ENCODE results near the gene PHEX.

The PHEX gene

GRCh38 chrX:22032084-22032483 lies at the start of gene PHEX:
Gene PHEX (plus strand): TSS chrX:22032325. CDS start chrX:22033006, 681 bp downstream.
- ATAC-seq = no peak

GRCh38 chrX:21985332-21985777 lies 46.8 kb upstream of the PHEX start:
- ATAC-seq = peak; percentile 78 to 88

DNA sequence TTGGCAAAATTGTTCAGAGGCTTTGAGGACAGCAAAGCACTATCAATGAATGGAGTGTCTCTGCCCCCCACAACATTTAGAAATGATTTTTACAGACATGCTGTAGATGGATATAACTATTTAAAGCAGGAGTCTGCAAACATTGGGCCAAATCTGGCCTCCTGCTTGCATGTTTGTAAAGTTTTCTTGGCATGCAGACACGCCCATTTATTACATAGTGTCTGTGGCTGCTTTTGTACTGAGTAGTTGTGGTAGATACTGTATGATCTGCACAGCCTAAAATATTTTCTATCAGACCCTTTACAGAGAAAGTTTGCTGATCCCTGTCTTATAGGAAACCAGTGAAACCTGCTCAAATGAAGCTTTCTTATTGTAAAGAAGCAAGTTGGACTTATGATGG lies 45.5 kb upstream of the PHEX start:
- ATAC-seq = no peak

GRCh38 chrX:21989384-21989783 lies 42.7 kb upstream of the PHEX start:
- ATAC-seq = peak in 1 of 2 donors; percentile 24

- no peak for ATAC-seq
These were observed 41.3 kb upstream of the PHEX start for GRCh38 chrX:21990832-21991231.

DNA sequence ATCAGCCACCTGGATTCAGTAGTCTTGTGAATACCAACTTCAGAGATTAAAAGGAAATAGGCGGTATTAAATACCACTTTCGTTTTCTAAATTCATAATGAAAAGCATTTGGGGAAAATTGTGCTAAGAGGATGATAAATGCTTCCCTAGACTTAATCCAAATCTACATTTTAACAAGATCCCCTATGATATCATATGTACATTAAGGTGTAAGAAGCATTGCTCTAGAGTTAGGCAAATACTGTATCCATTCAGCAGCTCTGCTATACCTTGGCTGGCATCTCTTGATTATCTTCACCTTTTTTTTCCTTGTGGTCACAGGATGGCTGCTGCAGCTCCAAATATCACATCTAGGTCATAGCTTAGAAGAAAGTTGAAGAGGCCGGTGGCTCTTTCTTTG lies 40.6 kb upstream of the PHEX start:
- no peak for ATAC-seq

DNA sequence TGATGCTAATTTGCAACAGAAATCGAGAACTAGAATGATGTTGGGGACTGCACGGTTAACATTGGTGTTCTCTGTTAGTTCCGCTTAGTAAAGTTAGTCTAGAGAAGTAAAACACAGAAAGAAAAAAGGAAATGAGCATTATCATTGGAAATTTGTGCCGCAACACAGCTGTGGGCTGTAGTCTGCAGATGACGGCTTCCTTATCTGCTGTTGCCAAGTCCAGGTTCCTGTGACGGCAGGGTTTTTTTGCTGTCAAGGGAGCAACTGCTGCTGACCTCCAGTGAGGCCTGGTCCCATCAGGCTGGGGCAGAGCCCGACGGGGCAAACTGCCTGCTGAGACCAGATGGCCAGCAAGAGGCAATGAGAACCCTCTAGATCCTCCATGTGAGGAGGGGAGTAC lies 38.9 kb upstream of the PHEX start:
- no peak for ATAC-seq

- ATAC-seq = peak in 1 of 2 donors; percentile 17
These were observed 35.2 kb upstream of the PHEX start for GRCh38 chrX:21996872-21997455.

DNA sequence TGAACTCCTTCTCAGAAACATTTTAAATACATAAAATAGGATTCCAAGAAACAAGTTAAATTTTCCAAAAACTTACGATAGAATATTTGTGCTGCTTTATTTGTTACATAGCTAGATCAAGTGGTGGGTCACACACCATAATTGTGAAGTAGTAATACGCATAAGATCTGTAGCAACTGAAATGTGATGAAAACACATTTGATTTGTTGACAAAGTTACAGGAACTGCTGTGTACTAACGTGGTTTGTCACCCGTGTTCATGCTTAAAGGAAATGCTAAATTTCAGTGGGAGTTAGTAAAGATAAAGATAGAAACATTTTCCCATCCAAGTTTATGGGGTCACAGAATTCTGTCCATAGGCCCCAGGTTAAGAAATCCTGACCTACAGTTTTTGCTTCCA lies 34.1 kb upstream of the PHEX start:
- ATAC-seq = no peak

GRCh38 chrX:22004866-22005265 lies 27.3 kb upstream of the PHEX start:
- no peak for ATAC-seq

- ATAC-seq = no peak
These were observed 20.1 kb upstream of the PHEX start for GRCh38 chrX:22012051-22012450.

- ATAC-seq = no peak
These were observed 19.2 kb upstream of the PHEX start for GRCh38 chrX:22012931-22013330.

DNA sequence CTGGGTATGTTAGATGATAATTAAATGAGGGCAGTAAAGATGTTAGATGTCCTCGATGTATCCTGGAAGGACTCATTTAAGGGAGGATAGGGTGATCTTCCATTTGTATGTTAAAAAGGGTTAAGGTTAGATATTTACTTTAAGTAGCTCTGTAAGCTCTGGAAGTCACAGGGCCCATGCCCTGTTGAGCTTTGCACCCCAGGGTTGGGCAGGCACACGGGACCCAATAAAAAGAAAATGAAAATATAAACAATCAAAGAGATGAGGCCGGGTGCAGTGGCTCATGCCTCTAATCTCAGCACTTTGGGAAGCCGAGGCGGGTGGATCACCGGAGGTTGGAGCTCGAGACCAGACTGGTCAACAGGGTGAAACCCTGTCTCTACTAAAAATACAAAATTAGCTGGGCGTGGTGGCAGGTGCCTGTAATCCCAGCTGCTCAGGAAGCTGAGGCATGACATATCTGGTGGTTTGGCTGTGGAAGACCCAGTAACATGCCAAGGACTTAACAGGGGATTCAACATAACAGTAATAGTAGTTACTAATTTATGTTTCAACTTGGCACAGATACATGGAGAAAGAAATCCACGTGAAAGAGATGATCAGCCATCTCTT lies 16.9 kb upstream of the PHEX start:
- ATAC-seq = no peak

GRCh38 chrX:22021751-22022324 lies 10.3 kb upstream of the PHEX start:
- no peak for ATAC-seq

GRCh38 chrX:22024577-22024976 lies 7.5 kb upstream of the PHEX start:
- ATAC-seq = no peak

GRCh38 chrX:22025751-22026150 lies 6.4 kb upstream of the PHEX start:
- no peak for ATAC-seq

DNA sequence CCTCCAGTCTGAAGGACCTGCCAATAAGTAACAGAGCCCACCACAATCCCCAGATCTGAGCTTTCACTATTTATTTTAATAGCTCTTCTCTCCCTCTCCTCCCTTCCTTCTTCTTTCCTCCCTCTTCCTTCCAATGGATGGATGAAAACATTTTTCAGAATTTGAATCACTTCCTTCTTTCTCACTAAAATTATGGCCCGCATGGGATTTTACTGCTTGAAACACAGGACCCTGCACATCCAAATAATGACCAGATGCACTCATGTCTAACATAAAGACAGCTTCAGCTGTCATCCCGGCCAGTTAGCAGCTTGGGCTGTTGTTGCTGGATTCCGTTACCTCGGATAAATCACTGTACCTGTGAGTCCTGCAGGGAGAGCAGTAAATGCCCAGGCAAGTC lies 5.4 kb upstream of the PHEX start:
- ATAC-seq = no peak

GRCh38 chrX:22032506-22032905 lies 381 bp downstream of the PHEX start:
- no peak for ATAC-seq

GRCh38 chrX:22033818-22034217 lies 1.7 kb downstream of the PHEX start:
- ATAC-seq = no peak

DNA sequence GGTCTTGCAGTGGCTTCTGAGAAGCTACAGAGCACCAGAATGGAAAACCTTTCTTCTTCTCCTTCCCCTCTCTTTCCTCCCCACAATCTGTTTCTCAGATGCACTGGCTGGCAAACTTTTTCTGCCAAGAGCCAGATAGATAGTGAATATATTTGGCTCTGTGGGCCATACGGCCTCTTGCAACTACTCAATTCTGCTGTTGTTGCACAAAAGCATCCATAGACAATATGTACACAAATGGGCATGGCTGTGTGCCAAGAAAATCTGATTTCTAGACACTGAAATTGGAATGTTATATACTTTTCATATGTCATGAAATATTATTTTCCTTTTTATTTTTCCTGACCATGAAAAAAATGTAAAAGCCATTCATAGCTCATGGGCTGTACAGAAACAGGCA lies 3.1 kb downstream of the PHEX start:
- no peak for ATAC-seq

DNA sequence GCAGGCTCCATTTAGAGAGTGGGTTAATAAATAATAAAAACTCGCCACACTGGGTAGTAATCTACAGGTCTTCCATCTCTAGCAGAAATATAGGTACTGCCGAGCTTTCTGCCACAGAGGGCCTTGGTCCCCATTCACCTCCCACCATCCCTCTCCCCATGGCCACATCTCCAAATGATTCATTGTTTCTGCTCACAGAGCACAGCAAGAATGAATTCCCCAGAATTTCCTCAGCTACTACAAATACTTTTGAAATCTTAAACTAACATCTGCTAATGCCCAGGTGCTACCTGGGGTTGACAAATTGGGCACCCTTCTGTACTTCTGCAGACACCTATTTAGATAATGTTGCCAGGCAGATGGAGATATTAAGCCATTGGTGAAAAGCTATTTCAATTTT lies 5.1 kb downstream of the PHEX start:
- no peak for ATAC-seq

GRCh38 chrX:22037911-22038537 lies 5.9 kb downstream of the PHEX start:
- ATAC-seq = no peak

DNA sequence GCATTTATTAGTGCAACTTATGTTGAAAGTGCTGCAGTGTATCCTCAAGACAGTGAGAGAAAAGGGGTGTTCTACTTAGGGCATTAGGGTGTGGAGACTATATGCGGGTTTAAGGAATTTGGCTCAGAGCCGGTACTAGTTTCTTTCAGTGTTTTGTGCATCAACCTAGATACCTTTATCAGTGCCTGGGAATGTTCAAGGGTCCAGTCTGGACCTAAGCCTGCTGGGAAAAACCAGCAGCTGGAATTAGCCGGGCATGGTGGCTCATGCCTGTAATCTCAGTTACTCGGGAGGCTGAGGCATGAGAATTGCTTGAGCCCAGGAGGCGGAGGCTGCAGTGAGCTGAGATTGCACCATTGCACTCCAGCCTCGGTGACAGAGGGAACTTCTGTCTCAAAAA lies 7.4 kb downstream of the PHEX start:
- no peak for ATAC-seq

DNA sequence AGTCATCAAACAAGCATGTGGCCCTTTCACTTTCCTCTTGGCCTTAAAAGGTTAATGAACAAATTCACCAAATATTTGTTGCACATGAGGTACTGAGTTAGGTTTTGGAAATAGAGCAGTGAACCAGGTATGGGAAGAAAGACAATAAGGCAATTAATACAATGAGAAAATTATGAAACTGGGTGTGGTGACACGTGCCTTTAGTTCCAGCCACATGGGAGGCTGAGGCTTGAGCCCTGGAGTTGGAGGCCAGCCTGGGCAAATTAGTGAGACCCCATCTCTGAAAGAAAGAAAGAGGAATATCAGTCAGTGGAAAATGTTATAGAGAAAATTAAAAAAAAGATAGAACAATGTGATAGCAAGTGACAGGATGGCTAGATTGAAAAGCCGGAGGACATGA lies 8.1 kb downstream of the PHEX start:
- ATAC-seq = no peak

Measured in activated CD4-positive, CD25-positive, alpha-beta regulatory T cell treated with anti-CD3 and anti-CD28 coated beads, Interleukin-2, amount 50 U/mL, for 24 hours (primary cell).